K562 (cell line): Measurements from ENCODE around the gene ADAT3. TPM values are rescaled to one million over a fixed set of nuclear protein-coding genes. Genes with fewer than 3 reads are reported as not detected.

Experiments used
- ADNP ChIP-seq: fragments of 200-800 bp; sonication (Bioruptor generic); IDR thresholded peaks from 2 replicates; pipeline ENCODE4 v1.6.1; 2016; ENCODE audit warnings: missing genetic modification characterization, missing compliant biosample characterization
- BHLHE40 ChIP-seq: IDR thresholded peaks from 2 replicates; pipeline ENCODE4 v1.6.1; 2011; ENCODE audit warnings: low read length, improper control_type of control experiment
- CTBP1 ChIP-seq: fragments of 450-650 bp; IDR thresholded peaks from 2 replicates; pipeline ENCODE4 v1.6.1; 2016; ENCODE audit warnings: borderline replicate concordance
- CXXC5 ChIP-seq: fragments of 250-450 bp; sonication (Bioruptor Pico); IDR thresholded peaks from 2 replicates; pipeline ENCODE4 v1.8.0; 2022; ENCODE audit warnings: inconsistent platforms, mild to moderate bottlenecking, moderate library complexity
- DEAF1 ChIP-seq: fragments of 450-650 bp; formaldehyde crosslinking; IDR thresholded peaks from 2 replicates; pipeline ENCODE4 v1.4.0; 2020; ENCODE audit warnings: mild to moderate bottlenecking, moderate library complexity
- DNMT1 ChIP-seq: fragments of 450-650 bp; IDR thresholded peaks from 2 replicates; pipeline ENCODE4 v1.6.1; 2016; ENCODE audit warnings: antibody characterized with exemption, mild to moderate bottlenecking
- FOSL1 ChIP-seq: fragments of 200-800 bp; sonication (Bioruptor generic); conservative IDR thresholded peaks from 2 replicates; pipeline ENCODE4 v1.6.1; 2016; ENCODE audit warnings: missing genetic modification characterization, missing compliant biosample characterization
- HIVEP1 ChIP-seq: fragments of 250-450 bp; sonication (Bioruptor Pico); IDR thresholded peaks from 2 replicates; pipeline ENCODE4 v1.4.0; 2020; ENCODE audit warnings: mild to moderate bottlenecking
- MCM5 ChIP-seq: fragments of 450-650 bp; IDR thresholded peaks from 2 replicates; pipeline ENCODE4 v1.6.1; 2016; ENCODE audit warnings: low read depth
- MEF2D ChIP-seq: conservative IDR thresholded peaks from 2 replicates; pipeline ENCODE4 v1.6.1; 2016; ENCODE audit warnings: low read depth, missing genetic modification characterization, missing compliant biosample characterization
- MYC ChIP-seq, 2 experiments: fragments of 250-450 bp in 1 of 2; sonication (Bioruptor Pico) in 1 of 2; IDR thresholded peaks; 2 replicates each; pipeline versions ENCODE4 v1.5.1 to v1.6.1; 2012 to 2021; ENCODE audit warnings: low read depth in 2 of 2, borderline replicate concordance in 1 of 2, improper control_type of control experiment in 1 of 2, low read length in 1 of 2, mild to moderate bottlenecking in 1 of 2, moderate library complexity in 1 of 2
- NRF1 ChIP-seq, 2 experiments: fragments of 450-650 bp; IDR thresholded peaks in 1 of 2; conservative IDR thresholded peaks in 1 of 2; 2 replicates each; pipeline ENCODE4 v1.6.1; 2014; ENCODE audit warnings: mild to moderate bottlenecking in 2 of 2
- PCBP2 ChIP-seq: fragments of 200-400 bp; formaldehyde crosslinking; IDR thresholded peaks from 2 replicates; pipeline ENCODE4 v1.6.1; 2018; ENCODE audit warnings: low read length, low read depth, mild to moderate bottlenecking, moderate library complexity; ENCODE audit not compliant: poor library complexity, severe bottlenecking
- POLR2A ChIP-seq: fragments of 450-650 bp; conservative IDR thresholded peaks from 2 replicates; pipeline ENCODE4 v1.6.1; 2016
- SMAD2 ChIP-seq: fragments of 150-350 bp; IDR thresholded peaks from 2 replicates; pipeline ENCODE4 v1.6.1; 2014; ENCODE audit warnings: low read depth, mild to moderate bottlenecking, low read length
- TOE1 ChIP-seq, 2 experiments: fragments of 450-650 bp in 1 of 2; sonication (generic) in 1 of 2; formaldehyde crosslinking in 1 of 2; IDR thresholded peaks; 2 replicates each; pipeline versions ENCODE4 v1.7.1 to v1.8.0; 2016 to 2022; ENCODE audit warnings: borderline replicate concordance in 2 of 2, mild to moderate bottlenecking in 2 of 2, antibody characterized with exemption in 1 of 2, inconsistent platforms in 1 of 2, low read depth in 1 of 2, missing genetic modification reagents in 1 of 2, moderate library complexity in 1 of 2
- ZBTB43 ChIP-seq: sonication (generic); formaldehyde crosslinking; IDR thresholded peaks from 2 replicates; pipeline ENCODE4 v1.8.0; 2023; ENCODE audit warnings: mild to moderate bottlenecking, missing genetic modification reagents
- ZFP36 ChIP-seq: fragments of 150-350 bp; IDR thresholded peaks from 2 replicates; pipeline ENCODE4 v1.6.1; 2018; ENCODE audit warnings: low read length, low read depth; ENCODE audit not compliant: partially characterized antibody
- ZNF592 ChIP-seq: fragments of 450-650 bp; IDR thresholded peaks from 2 replicates; pipeline ENCODE4 v1.6.1; 2017; ENCODE audit warnings: antibody characterized with exemption, mild to moderate bottlenecking
- ZNF717 ChIP-seq: fragments of 250-450 bp; sonication (Bioruptor Pico); IDR thresholded peaks from 2 replicates; pipeline ENCODE4 v1.5.0; 2021
- ZNF764 ChIP-seq: fragments of 250-450 bp; sonication (Bioruptor Pico); IDR thresholded peaks from 2 replicates; pipeline ENCODE4 v1.4.0; 2020; ENCODE audit warnings: low read depth, mild to moderate bottlenecking, moderate library complexity
- polyA plus RNA-seq, 8 experiments: library from polyadenylated mRNA; depleted of rRNA in 4 of 8; stranded (reverse) in 5 of 8; unstranded in 3 of 8; fragments of >200 nt; fragmentation: Nextera tagmentation in 2 of 8; fragmentation: Illumina TruSeq in 1 of 8; extraction: Ambion mirVana in 2 of 8; extraction: Trizol in 1 of 8; gene quantifications; 2 replicates each; pipeline versions ENCODE4 v1.2.1 to v1.2.3, GENCODE V29; 2011 to 2014; ENCODE audit warnings: inconsistent platforms in 1 of 8, missing spikeins in 1 of 8
- total RNA-seq, 7 experiments: library from RNA; depleted of rRNA in 6 of 7; stranded (reverse); fragments of >200 nt in 6 of 7; fragmentation: Illumina TruSeq in 2 of 7; extraction: Trizol in 2 of 7; gene quantifications; 2 replicates each; pipeline versions ENCODE4 v1.2.1 to v1.2.3, GENCODE V29; 2011 to 2021; ENCODE audit warnings: low replicate concordance in 1 of 7

ADAT3 gene
- total and polyA plus RNA-seq, 9 of the 15 experiments (the other 6 are each of a cell fraction or from before 2014, with no cell fraction given): 0.67 to 15.6 (median 7.8) TPM; not detected in 4

GRCh38 chr19:1863638-1864479 is 41.3 kb upstream of the ADAT3 start (continued):
- peak; percentile 81 for TF ChIP-seq CTBP1
- no peak for TF ChIP-seq ADNP (tag)
- no peak for TF ChIP-seq ZBTB43 (CRISPR knock-in tag)
- TF ChIP-seq BHLHE40: peak; percentile 86
- peak; percentile 62; the same call in 1 of the 2 replicates for TF ChIP-seq POLR2A
- no peak for TF ChIP-seq ZNF717 (CRISPR knock-in tag)
- peak; percentile 56 for TF ChIP-seq CXXC5 (CRISPR knock-in tag)
- no peak for TF ChIP-seq ZNF592
- TF ChIP-seq DNMT1: no peak
- no peak for TF ChIP-seq SMAD2
- TF ChIP-seq FOSL1 (tag): peak; percentile 14; the same call in 1 of the 2 replicates
- no peak for TF ChIP-seq ZNF764 (CRISPR knock-in tag)
- peak in 1 of 2 experiments; percentile 51; a peak in 2 of 4 replicates for TF ChIP-seq NRF1 (conservative IDR thresholded peaks at IDR 0.05 in 1 of 2, IDR thresholded peaks at IDR 0.05 in 1 of 2)
- TF ChIP-seq HIVEP1 (CRISPR knock-in tag): no peak
- 0 out of 2 replicates have a peak, but pooled peaks have one; percentile 16 for TF ChIP-seq DEAF1 (CRISPR knock-in tag)
- TF ChIP-seq MCM5: no peak
- TF ChIP-seq MEF2D (tag): no peak
- TF ChIP-seq MYC (IDR thresholded peaks at IDR 0.05; ENCODE audit: low read depth, low read length): peak; percentile 100
- peak; percentile 100 for TF ChIP-seq MYC (CRISPR knock-in tag; IDR thresholded peaks at IDR 0.05; ENCODE audit: borderline replicate concordance, low read depth)
- peak; percentile 76; the same call in 1 of the 2 replicates for TF ChIP-seq TOE1 (IDR thresholded peaks at IDR 0.05; ENCODE audit: borderline replicate concordance)
- no peak for TF ChIP-seq TOE1 (CRISPR knock-in tag; IDR thresholded peaks at IDR 0.05; ENCODE audit: borderline replicate concordance, low read depth)
- no peak for TF ChIP-seq ZFP36
- no peak for TF ChIP-seq PCBP2
